GM21526 (cell line): ENCODE results near the gene POU2AF3.

ENCODE experiments used
- ATAC-seq: cut with Tn5 transposase; IDR thresholded peaks from one replicate; pipeline ENCODE4 v1.9.1; 2021; ENCODE audit warnings: moderate library complexity; ENCODE audit not compliant: unreplicated experiment, low FRiP score

The POU2AF3 gene

DNA sequence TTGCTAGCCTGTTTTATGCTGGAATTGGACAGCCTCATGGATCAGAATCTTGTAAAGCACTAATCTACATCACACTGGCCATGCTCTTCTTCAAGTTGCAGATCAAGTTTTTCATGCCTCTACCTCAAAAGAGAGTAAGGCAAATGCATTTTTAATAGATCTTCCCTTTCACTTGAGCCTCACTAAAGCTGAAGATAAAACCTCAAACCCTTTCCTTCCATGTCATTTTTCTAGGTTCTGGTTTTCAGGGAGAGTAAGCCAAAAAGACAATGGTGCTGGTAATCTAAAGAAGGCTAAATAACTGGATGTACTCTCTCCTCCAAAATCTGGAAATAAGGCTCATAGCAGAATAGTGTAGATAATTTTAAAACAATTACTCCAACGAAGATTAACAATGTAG lies 52.5 kb downstream of the POU2AF3 start:
- ATAC-seq: no peak

- no peak for ATAC-seq
These were observed 53.2 kb downstream of the POU2AF3 start for GRCh38 chr11:111351374-111352055.

DNA sequence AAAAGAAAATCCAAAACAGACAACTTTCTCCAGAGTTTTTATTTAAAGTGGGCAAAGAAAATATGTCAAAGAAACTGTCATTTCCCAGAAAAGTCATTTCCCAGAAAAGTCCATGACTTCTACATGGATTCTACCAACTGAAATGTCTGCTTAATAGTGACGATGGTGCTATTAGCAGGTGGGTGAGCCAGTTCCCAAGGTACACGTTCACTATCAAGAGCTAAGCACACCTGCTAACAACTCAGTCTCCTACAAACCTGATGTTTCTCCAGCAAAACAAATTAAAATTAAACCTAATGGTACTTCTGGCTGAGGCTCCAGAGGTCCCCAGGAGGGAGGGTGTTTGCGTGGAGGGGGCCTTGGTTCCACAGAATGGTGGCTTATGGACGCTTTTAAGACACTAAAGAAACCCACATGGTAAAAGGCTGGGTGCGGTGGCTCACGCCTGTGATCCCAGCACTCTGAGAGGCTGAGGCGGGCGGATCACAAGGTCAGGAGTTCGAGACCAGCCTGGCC lies 53.9 kb downstream of the POU2AF3 start:
- ATAC-seq: no peak

DNA sequence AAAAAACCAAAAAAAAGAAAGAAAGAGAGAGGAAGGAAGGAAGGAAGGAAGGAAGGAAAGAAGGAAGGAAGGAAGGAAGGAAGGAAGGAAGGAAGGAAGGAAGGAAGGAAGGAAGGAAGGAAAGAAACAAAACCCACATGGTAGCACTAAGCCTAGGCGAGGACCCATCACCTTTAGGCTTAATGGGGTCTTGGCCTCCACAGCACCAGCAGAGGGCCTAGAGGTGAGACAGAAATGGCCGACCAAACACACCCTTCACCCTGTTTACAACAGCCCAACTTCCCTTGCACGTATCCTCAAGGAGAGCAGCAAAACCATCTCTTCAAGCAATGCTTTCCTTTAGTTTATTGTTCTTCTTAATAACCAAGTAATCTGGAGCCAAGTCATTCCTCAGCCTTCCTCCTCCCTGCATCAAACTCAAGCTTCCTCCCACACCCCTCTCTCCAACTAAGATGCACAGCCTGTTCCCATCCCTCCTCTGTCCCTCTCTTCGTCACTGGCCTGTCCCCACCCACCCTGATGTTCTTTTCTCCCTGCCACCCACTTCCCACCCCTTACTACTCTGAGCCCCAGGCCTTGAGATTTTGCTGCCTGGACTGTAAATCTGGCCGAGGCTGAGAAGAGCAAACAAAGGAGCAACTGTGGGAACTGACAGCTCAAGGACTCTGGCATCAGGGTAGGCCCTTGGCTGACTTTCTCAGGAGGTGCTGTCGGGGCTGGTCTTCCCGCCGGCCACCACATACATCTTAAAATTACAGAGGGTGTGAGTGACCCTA lies 54.8 kb downstream of the POU2AF3 start:
- ATAC-seq: no peak

- ATAC-seq: no peak
These were observed 55.6 kb downstream of the POU2AF3 start for GRCh38 chr11:111353776-111354600.

DNA sequence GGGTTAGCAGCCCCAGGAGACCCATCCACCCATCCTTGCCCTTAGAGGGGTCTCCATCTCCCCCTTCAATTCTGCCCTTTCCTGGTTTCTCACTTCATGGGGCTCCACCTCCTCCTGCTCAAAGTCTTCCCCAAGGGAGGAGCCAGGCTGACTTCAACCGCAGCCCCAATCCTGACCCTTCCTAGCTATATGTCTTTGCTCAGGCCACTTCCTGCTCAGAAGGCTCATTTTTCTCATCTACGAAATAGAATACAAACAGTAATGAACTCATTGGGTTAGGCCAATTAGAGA lies 56.2 kb downstream of the POU2AF3 start:
- no peak for ATAC-seq

GRCh38 chr11:111355101-111355500 lies 56.8 kb downstream of the POU2AF3 start:
- no peak for ATAC-seq

GRCh38 chr11:111355956-111356659 lies 57.8 kb downstream of the POU2AF3 start:
- ATAC-seq: no peak

GRCh38 chr11:111356660-111357048 lies 58.3 kb downstream of the POU2AF3 start:
- ATAC-seq: no peak

GRCh38 chr11:111357150-111358037 lies 59.0 kb downstream of the POU2AF3 start:
- no peak for ATAC-seq
